SHP77 treated with DMSO at 0.1 percent for 48 hours (cell line): ENCODE measurements around the gene ACE.

ENCODE experiments used
- DNase-seq: peaks from one replicate; lab custom pipeline; 2025; lab: John Stamatoyannopoulos, UW

ACE gene

DNA sequence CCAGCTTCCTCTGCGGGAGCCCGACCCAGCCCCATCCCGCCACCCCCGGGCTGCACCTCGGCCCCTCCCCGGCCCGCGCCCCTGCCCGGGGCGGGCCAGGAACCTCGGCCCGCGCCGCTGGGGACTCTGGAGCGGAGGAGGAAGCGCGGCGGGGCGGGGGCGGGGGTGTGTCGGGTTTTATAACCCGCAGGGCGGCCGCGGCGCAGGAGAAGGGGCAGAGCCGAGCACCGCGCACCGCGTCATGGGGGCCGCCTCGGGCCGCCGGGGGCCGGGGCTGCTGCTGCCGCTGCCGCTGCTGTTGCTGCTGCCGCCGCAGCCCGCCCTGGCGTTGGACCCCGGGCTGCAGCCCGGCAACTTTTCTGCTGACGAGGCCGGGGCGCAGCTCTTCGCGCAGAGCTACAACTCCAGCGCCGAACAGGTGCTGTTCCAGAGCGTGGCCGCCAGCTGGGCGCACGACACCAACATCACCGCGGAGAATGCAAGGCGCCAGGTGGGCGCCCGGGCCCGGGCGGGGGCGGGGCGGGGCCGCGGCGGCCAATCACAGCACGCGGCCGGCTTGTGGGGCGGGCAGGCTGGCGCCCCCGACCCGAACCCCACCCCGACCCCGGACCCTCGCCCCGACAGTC is at the start of gene ACE:
Gene ACE (plus strand): TSS at position 208 of the 626 bp plus-strand sequence. CDS start 34 bp downstream, at position 242.
- DNase-seq: peak; percentile 35

DNA sequence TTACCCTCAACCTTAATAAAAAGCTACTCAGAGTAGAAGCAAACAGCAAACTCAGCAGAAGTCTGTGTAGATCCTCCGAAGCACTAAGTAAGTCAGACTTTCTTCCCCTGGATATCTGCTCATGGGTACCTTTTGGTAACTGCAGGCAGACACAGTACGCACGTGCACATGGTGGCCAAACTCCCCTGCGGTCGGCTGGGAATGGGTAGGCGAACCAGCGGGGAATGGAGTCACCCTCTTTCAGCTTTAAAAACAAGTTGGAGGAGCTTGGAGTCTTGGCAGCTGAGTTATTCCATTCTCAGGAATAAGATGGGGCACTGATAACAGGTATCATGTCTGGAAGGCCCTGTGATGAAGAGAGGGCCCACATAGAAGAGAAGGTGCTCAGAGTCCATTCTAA is 47.1 kb upstream of the ACE start:
- DNase-seq: no peak

DNA sequence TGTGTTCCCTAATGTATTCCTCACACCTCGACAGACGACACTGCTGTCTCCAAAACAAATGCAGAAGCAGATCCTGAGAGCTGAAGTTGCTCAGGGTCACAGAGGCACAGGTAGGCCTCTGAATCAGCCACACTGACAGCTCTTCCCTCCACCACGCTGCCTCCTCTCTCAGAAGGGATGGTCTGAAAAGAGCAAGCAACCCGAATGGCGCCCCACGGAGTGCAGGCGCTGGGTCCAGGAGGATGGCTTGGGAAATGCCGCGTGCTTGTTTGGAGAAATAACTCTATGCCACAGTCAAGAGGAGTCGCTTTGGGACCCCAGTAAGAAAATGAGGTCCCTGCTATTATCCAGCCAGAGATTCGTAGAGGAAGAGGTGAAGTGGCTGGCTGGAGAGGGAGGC is 46.6 kb upstream of the ACE start:
- DNase-seq: no peak

DNA sequence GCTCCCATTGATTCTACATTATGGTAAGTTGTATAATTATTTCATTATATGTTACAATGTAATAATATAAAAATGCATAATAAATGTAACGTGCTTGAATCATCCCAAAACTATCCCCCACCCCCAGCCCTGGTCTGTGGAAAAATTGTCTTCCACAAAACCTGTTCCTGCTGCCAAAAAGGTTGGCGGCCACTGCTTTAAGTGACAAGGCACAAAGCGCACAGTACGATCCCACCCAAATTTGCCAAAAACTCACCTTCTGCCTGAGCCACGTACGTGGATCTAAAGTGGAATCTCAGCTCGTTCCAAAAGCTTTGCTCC is 45.3 kb upstream of the ACE start:
- no peak for DNase-seq

DNA sequence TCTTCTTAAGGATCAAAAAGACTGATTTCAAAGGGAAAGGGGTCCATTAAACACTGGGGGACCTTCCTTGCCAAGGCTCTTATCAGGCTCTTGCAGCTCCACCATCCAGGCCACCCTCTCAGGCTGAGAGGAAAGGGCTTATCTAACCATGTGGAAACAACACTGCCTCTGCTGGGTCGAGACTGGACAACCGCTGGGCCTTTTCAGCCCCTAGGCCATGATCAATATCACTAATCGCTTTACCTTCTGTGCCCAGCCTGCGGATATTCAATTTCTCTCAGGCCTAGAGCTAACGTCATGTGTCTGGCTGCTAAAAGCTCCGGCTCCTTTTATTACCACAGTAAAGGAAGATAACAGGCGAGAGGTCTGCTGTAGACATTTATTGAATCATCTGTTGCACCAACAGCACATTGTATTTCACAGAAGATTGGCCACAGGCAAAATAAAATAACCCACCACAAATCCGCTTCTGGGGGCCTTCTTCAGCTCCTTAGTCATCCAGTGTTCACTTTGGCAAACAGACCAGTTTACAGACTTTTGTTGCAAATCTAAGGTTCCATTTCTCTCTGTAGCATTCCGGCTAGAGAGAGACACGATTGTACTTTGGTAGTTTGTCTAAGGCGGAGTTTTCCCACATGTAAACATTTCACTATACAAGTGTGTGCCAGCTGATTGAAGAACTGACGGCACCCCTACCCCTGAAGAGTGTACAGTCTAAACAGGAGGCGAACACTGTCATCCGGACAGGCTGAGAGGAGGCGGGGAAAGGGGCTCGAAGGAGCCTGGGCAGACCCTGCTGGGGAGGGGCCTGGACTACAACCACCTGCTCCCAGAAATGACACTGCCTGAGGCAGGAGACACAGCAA is 44.7 kb upstream of the ACE start:
- no peak for DNase-seq

DNA sequence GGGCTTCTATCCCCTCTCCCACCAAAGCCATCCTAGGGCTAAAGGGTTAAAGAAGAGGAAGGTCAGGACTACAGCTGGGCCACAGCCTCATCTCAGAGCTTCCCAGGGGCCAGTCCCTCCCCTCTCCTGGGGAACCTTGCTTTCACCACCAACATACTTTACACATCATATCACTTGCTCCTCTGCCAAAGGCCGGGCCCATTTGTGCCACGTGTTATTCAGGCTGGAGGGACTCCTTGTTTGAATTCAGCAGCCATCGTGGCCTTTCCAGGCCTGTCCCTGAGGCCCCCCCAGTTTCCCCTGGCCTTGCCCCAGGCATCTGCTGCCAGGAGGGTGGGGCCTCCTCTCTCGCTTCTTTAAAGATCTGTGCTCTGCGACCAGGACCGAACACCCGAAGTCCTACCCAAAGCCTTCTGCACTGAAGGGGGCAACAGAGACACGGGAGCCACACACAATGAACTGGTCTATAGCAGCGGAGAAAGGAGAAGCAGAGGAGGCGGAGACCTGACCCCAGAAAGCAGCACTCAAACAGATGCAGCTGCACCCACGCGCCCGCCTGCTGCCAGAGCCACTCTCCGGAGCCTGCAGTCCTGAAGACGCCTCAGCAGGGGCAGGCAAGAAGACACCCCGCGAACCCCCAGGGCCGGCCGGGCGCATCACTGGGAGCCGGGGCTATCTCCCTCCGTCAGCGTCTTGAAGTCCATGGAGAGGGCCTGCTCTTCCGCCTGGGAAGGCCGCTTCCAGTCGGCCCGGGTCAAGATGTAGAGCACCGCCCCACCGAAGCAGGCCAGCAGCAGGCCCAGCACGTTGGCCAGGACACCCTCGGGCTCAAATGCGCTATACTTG is 42.9 kb upstream of the ACE start:
- DNase-seq: no peak

DNA sequence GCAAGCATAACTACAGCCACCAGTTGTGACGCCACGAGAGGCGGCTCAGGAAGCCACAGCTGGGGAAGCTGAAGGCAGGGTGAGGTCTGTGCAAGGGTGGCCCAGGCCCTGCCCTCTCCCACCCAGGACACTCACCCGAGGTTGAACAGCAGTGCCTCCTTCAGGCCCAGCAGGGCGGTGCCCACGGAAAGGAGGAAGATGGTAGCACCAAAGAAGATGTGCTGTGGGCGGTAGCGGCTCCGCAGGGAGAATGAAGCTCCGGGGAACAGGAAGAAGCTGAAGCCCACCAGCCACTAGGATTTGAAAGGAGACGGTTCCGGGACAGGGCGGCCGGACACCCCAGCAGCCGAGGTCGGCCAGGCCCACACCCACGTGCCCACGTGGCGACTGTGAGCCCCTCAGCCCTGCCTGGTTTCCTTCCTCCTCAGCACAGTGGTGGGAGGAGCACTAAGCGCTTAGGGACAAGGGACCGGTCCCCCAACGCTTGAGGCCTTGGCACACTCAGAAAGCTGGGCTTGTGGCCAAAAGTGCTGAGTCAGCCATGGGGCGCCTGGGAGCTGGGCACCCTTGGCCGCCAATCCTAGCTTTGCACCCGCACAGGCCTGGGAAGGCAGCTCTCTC is 41.8 kb upstream of the ACE start:
- no peak for DNase-seq

DNA sequence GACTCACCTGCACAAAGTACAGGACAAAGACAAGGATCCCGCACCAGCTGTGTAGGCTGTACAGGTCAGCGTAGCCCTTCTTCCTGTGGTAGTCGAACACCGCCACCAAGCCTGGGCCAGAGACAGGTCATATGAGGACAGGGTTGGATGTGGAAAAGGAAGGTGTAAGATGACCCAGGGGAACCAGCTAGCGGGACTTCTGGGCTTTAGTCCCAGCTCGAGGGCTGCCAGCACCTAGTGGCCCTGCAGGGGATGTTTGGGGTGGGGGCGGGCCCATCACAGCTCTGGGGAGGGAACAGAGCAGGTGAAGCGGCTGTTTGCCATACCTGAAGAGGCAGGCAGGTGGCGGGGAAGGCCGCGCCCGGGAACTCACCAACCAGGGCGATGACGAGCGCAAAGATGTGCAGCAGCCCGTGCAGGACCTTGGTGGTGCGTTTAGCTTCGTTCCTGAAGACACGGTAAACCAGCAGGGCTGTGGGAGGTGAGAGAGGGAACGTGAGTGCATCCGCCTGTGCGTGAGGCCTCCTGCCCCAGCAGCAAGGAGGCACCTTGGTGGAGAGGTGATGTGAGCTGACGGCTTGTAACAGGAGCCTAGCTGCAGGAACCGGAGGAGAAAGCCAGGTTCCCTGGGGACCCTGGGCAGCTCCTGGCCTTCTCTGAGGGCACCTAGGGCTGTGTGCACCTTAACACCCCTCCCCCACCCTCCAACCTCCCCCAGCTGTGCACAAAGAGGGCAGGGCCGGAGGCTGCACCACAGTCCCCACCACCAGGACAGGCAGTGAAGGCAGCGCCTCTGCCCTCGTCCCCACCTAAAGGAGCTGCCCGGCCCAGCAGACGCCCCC is 41.0 kb upstream of the ACE start:
- DNase-seq: no peak

DNA sequence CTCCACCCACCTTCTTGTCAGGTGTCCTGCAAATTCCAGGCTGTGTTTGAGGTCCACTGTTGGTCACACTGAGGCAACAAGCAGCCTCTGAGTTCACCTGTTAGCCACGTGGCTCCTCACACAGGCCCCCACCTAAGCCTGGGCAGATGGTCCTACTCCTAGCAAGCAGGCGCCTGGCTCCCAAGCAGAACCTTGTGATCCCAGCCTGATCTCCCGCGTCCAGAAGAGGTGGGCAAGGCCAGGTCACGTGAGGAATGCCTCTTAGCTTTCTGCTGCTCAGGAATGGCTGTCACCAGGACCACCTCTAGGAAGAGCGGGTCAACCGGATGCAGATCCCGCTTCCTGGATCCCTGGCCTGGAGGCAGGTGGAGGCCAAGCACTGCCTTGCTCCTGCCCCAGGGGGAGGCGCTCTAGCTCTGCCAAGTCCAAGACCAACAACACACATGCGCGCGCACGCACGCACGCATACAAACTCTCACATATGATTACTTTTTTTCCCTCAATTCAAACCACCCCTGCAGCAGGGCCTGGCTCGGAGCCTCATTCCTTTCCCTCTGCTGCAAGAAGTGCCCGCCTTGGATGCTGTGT is 40.2 kb upstream of the ACE start:
- DNase-seq: no peak

DNA sequence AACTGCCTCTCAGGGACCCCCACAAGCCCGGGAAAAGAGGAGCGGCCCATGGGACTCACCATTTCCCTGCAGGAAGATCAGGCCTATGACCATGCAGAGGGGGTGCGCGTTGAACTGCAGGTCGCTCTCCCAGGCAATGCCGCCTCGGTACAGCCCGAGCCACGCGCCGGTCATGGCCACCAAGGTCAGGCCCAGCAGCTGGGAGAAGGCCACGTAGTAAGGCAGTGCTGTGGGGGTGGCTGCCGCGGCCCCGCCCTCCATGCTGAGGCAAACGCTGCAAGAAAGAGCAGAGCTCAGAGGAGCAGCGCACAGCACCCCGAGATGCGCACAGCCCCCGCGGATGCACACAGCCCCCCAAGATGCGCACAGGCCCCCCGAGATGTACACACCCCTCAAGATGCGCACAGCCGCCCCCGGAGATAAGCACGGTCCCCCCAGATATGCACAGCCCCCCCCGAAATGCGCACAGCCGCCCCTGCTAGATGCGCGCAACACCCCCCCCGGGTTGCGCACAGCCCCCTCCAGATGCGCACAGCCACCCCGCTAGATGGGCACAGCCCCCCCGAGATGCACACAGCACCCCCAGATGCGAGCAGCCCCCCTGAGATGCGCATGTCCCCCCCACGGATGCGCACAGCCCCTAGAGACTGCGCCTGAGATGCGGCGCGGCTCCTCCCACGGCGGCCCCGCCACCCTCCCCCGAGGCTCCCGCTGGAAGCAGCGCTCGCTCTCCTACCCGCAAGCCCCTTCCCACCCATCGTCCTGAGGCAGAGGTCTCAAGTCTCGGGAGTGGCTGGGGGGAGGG is 39.4 kb upstream of the ACE start:
- no peak for DNase-seq

DNA sequence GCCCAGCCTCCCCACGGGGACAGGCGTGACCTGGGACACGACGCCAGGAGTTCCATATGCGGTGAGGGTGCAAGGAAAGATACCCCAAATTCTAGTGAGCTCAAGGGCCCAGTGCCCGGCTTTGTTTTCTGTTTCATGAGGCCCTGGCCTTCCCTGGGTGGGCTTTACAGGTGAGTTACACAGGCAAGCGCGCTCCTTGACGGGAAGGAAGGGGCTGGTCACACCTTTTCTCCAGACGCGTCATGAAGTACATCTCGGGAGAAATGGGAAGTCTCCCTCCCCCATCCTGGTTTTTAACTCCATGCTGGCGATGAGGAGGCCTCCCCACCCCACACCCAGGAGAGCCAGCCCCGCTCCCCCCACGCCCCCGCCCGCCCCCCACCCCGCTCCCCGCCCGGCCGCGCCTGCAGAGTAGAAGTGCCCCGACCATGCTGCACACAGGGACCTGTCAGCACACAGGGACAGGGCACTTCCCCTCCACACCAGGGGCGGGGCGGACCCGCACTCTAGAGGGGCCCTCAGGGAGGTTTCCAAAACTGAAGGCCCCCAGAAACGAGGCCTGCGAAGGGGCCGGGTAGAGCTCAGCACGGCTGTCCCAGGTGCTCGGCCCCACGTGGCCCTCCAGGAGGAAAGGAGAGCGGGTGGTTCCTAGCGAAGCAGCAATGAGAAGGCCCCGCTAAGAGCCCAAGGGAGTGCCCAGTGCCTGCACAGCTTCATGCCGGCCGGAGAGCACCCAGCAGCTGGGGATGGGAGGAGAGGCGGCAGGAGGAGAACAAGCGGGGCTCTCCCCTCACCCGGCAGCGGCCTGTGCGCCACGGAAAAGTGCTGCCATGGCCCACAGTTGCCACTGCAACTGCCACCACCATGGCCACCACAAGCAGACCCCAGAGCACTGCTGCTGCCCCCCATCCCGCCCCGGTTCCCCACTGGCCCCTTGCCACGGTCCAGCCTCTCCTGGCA is 38.5 kb upstream of the ACE start:
- no peak for DNase-seq

DNA sequence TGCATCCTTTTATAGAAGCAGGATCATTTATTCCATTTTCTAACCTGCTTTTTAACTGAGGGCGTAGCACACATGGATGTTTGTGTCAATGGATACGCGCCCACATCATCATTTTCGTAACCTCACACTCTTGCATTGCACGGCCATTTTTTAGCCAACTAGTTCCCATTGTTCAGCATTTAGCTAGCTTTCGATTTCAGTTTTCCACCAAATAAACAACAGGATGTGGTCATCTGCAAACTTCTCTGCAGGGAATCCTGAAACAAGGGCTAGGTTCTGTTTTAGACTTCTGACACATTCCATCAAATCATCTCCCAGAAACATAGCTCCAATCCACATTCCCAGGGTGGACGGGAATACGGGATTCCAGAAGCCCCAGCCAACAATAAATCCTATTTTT is 37.2 kb upstream of the ACE start:
- no peak for DNase-seq

DNA sequence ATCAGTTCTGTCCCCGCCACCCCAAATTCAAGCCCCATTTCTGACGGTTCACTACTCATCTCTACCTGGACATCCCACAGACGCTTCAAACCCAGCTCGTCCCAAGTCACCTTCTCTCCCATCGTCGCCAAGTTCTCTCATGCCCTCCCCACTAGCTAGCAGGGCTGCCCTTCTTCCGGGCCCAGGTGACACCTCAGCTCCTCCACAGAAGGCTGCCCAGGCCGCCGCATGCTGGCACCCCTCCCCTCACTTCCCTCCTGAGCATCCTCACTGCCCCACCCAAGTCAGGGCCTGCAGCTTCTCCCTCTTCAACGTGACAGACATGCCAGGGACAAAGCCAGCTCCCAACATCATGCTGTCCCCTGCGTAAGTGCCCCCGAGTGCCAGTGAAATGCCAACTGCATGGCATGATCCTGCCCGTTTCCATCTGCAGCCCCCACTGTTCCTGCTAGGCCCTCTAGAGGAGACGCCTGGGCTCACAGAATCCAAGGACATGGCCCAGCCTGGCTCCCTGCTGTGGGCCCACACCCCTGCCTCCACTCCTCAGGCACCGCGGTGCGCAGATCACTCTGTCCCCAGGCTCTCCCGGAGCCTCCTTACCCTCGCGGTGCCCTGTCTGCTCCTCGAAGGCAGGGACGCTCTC is 36.6 kb upstream of the ACE start:
- DNase-seq: no peak

DNA sequence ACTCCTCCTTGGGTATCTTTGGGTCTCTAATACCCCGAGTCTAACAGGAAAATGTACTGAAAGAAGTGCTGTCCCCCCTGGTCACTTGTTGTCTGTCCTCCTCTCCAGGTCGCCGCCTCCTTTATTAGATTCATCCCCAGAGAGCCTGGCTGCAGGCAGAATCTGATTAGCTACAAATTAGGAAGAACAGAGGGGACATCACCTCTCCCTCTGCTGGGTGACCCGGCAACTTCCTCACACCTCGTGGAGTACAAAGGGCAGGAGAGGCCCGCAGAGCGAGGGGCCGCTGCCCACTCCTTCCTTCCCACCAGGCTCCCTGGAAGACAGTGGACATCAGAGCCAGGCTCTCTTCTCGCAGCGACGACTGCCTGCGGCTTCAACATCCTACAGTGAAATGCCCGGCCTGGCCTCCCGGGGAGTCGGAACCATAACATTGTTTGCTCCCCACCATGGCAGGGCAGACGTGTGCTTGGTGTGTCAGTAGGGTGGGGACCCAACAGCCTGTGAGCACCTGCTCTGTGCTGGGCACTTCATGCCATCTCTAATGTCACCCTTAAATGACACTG is 36.0 kb upstream of the ACE start:
- no peak for DNase-seq

DNA sequence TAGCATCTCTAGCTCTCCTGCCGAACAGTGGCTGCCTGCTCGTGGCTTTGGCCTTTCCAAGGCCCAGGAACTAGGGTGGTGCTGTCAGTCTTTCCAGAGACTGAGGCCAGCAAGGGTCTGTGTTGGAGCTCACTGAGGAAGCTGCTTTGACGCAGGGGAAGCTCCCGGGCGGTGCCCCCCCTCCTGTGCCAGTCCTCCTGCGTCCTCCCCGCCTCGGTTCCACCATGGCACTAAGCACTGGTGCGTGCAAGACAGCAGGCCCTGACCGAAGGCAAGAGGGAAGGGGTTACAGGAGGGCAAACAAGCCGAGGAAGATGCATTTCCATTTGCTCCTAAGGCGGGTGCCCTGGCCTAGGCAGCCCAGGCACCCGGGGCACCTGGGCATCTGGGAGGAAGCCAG is 35.2 kb upstream of the ACE start:
- DNase-seq: no peak

DNA sequence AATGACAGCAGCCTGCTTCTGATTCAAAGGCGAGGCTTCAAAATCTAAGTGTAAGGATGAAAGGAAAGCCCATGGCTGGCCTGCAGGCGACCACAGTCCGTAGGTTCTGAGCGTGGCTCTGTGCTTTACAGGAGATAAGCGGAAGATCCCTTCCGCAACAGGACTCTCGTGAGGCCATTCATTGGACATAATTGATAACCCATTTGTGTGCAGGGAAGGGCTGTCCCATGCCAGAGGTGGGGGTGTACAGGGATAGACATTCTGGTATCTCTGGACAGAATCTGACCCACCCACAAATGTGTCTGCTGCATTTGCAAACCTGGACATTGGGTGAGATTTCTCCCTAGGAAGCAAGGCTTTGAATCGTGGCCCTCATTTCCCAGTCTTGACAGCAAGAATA is 34.8 kb upstream of the ACE start:
- DNase-seq: no peak

DNA sequence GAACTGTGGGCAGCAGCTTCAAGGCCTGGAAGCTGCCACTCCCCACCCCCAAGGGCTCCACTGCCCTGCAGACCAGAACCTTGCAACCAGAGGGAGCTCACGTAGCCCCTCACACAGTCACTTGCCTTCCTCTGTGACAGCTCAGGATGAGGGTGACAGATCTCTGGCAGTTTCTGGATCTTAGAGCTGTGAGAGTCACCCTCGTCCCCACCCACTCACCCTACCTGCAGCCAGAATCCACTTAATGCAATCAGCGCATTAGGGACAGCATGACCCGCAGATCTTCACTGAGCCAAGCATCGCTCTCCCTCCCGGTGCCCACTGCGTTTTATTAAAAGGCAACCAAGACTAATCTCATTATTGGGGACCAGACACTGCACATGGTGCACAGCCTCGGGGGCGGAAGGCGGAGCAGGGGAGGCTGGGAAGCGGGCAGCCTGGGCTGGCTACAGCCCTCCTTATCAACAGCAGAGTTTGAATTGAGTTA is 34.3 kb upstream of the ACE start:
- DNase-seq: no peak

DNA sequence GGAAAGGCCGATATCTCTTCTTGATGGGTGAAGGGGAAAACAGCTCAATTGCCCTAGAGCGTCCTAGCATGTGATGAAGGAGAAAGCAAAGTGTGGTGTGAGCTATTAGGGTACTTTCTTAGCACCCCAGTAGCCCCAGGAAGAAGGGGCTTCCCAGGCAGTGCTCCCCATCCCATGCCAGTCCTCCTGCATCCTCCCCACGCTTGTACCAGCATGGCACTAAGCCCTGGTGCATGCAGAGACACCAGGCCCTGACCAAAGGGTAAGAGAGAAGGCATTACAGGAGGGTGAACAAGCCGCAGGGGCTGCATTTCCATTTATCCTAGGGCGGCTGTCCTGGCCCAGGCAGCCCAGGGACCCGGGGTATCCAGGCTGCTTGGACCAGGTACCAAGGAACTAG is 33.8 kb upstream of the ACE start:
- no peak for DNase-seq
